ENCODE measurements around the gene PPP1R9A. TPM values are rescaled to one million over a fixed set of nuclear protein-coding genes. Genes with fewer than 3 reads are reported as not detected.

The PPP1R9A gene
- total and polyA plus RNA-seq, 3 experiments from 2014 or later = 0.02 TPM; not detected in 2

DNA sequence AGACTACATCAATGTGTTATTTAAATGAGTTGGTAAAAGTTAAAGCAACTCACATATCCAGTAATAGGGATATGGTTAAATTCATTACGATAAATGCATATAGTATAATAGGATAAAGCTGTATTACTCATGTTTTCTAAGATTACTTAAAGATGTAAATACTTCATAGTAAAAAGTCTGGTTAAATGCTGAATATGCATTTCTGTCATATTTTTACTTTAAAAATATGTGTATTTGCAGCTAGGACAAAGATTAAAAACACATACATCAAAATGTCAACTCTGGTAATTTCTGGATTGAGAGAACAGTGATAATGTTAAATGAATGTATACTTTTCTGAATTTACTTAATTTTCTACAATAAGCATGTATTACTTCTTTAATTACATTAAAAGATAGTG, 15.1 kb downstream of the PPP1R9A start:
- H3K27me3 ChIP-seq (ENCODE audit: insufficient read depth, low read length, poor library complexity, severe bottlenecking) = no peaks in the 10 kb centered on the region
- no peaks in the 10 kb centered on the region for H3K36me3 ChIP-seq (ENCODE audit: insufficient read depth, low read length)
- H3K9me3 Mint-ChIP-seq = peaks cover 0 to 6% (median 0%) of the 10 kb centered on the region in 5 donors
- POLR2A ChIA-PET = no interaction called here
- no peak overlapping the region for H3K27ac ChIP-seq (ENCODE audit: low read depth, low read length)
- no peaks in the 10 kb centered on the region for H3K4me1 ChIP-seq (ENCODE audit: insufficient read depth, low read length)
- H3K9me3 ChIP-seq (ENCODE audit: low read length) = no peaks in the 10 kb centered on the region
- no peak overlapping the region for H3K4me3 Mint-ChIP-seq
- DNase-seq = no peak
- H3K27me3 Mint-ChIP-seq = no peaks in the 10 kb centered on the region
- no peaks in the 10 kb centered on the region for H3K4me1 Mint-ChIP-seq
- H3K4me3 ChIP-seq (ENCODE audit: low read length) = no peak overlapping the region
- CTCF ChIA-PET = no interaction called here
- no peaks in the 10 kb centered on the region for H3K36me3 Mint-ChIP-seq
- H3K27ac Mint-ChIP-seq = no peak overlapping the region

DNA sequence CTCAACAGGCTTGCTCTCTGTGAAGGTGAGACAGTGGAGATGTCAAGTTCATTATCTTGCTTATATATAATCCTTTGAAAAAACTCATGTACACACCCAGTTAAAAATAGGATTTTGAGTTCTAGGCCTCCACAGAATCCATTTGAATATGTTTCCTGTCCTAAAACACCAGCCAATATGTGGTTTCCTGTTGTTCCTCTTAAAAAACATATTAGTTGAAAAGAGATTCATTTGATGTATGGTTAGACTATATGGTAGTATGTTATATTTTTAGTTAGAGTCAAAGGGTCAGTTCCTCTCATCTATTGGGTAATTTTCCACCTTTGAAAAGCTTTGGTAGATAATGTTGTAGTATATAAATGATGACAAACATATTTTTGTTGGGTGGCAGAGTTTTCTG, 16.0 kb downstream of the PPP1R9A start:
- H3K4me1 ChIP-seq (ENCODE audit: insufficient read depth, low read length) = no peaks in the 10 kb centered on the region
- no peaks in the 10 kb centered on the region for H3K36me3 Mint-ChIP-seq
- CTCF ChIA-PET = no interaction called here
- H3K4me3 Mint-ChIP-seq = no peak overlapping the region
- DNase-seq = no peak
- H3K27me3 Mint-ChIP-seq = no peaks in the 10 kb centered on the region
- no peaks in the 10 kb centered on the region for H3K27me3 ChIP-seq (ENCODE audit: insufficient read depth, low read length, poor library complexity, severe bottlenecking)
- no peaks in the 10 kb centered on the region for H3K4me1 Mint-ChIP-seq
- no peaks in the 10 kb centered on the region for H3K9me3 ChIP-seq (ENCODE audit: low read length)
- H3K27ac ChIP-seq (ENCODE audit: low read depth, low read length) = no peak overlapping the region
- no peak overlapping the region for H3K27ac Mint-ChIP-seq
- no peak overlapping the region for H3K4me3 ChIP-seq (ENCODE audit: low read length)
- H3K9me3 Mint-ChIP-seq = peaks cover 0 to 6% (median 0%) of the 10 kb centered on the region in 5 donors
- POLR2A ChIA-PET = no interaction called here
- no peaks in the 10 kb centered on the region for H3K36me3 ChIP-seq (ENCODE audit: insufficient read depth, low read length)

DNA sequence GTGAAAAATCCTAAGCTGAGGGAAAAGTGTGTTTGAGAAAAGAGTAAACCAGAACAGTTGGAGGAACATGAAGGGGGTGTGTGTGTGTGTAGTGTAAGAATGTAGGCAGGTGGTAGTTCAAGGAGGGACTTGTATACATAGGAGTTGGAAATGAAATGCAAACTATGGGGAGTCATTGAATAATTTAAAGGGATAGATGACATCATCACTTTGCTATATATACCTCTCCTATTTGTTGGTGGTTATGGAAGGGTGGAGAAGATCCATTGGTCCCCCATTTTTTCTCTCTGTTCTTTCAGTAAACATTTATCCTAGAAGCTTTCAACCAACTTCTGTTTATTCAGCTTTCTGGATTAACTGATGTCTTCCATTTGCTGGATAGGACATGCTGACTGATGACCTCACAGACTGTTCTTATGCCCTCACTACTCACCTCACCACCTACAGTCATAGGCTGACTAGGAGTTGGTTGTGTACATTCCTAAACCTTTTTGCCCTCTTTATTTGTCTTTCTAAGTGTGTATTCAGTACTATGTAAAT, 20.8 kb downstream of the PPP1R9A start:
- Mint-ChIP-seq H3K27ac (no peak overlapping the region), H3K4me1 (no peaks in the 10 kb centered on the region), H3K4me3 (no peak overlapping the region), H3K9me3 (peaks cover 0 to 6% (median 0%) of the 10 kb centered on the region in 5 donors), H3K27me3 (no peaks in the 10 kb centered on the region), H3K36me3 (no peaks in the 10 kb centered on the region)
- no peaks in the 10 kb centered on the region for H3K36me3 ChIP-seq (ENCODE audit: insufficient read depth, low read length)
- no peaks in the 10 kb centered on the region for H3K4me1 ChIP-seq (ENCODE audit: insufficient read depth, low read length)
- H3K4me3 ChIP-seq (ENCODE audit: low read length) = no peak overlapping the region
- H3K27me3 ChIP-seq (ENCODE audit: insufficient read depth, low read length, poor library complexity, severe bottlenecking) = no peaks in the 10 kb centered on the region
- H3K27ac ChIP-seq (ENCODE audit: low read depth, low read length) = no peak overlapping the region
- no peak for DNase-seq
- CTCF ChIA-PET = no interaction called here
- H3K9me3 ChIP-seq (ENCODE audit: low read length) = no peaks in the 10 kb centered on the region
- POLR2A ChIA-PET = no interaction called here

DNA sequence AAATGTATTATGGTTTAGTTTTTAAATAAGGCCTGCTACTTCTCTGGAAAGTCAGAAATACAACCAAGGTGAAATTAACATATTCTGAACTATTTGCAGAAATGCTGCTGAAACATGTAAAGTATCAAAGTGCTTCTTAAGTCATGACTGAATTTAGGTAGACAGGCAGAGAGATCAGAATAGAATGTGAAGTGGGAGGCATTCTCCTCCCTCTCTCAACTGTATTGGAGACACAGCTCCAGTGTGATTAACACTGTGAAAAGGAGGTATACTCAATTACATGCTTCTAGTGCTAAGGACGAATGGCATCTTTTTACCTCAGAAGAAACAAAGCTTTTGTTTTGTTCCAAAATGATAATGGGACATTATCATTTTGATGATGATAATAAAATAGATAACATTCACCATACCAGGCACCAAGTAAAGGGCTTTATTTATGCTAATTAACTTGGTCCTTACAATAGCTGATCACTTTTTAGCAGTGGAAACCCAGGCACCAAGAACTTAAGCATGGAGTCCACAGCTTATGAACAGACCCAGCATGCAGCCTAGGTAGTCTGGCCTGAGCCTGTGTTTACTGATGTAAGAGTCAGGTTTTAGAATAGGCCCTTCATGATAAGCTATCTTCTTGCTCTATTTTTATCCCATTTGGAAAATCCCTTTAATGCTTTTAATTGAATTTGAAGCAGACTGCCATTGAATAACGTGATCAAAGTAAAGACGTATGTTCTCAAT, 26.0 kb downstream of the PPP1R9A start:
- Mint-ChIP-seq H3K9me3 (peaks cover 0 to 2% (median 0%) of the 10 kb centered on the region in 5 donors), H3K27ac (no peak overlapping the region), H3K4me3 (no peak overlapping the region), H3K36me3 (no peaks in the 10 kb centered on the region), H3K4me1 (no peaks in the 10 kb centered on the region), H3K27me3 (peaks cover 0 to 4% of the 10 kb centered on the region in 2 donors)
- no peaks in the 10 kb centered on the region for H3K27me3 ChIP-seq (ENCODE audit: insufficient read depth, low read length, poor library complexity, severe bottlenecking)
- no peaks in the 10 kb centered on the region for H3K36me3 ChIP-seq (ENCODE audit: insufficient read depth, low read length)
- DNase-seq = no peak
- no peaks in the 10 kb centered on the region for H3K4me1 ChIP-seq (ENCODE audit: insufficient read depth, low read length)
- no peak overlapping the region for H3K27ac ChIP-seq (ENCODE audit: low read depth, low read length)
- no peaks in the 10 kb centered on the region for H3K9me3 ChIP-seq (ENCODE audit: low read length)
- no peak overlapping the region for H3K4me3 ChIP-seq (ENCODE audit: low read length)
- CTCF ChIA-PET = no interaction called here
- POLR2A ChIA-PET = no interaction called here

DNA sequence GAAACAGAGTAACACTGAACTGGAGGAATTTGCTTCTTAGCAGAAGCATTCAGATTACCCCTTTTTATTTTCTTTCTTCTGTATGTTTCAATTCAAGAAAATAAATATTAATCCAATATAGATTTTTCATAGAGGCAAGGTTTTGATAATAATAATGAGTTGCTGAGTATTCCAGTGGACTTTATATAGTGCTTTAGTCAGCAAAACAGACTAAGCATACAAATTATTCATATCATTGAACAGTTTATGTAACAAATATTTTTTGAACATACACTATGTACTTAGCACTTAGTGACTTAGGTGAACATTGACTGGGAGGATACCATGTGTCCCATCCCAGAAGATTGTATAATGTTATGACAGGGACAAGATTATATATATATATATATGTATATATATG, 32.0 kb downstream of the PPP1R9A start:
- Mint-ChIP-seq H3K9me3 (peaks cover 0 to 2% (median 0%) of the 10 kb centered on the region in 5 donors), H3K4me1 (no peaks in the 10 kb centered on the region), H3K36me3 (no peaks in the 10 kb centered on the region), H3K27ac (no peak overlapping the region), H3K27me3 (peaks cover 0 to 4% of the 10 kb centered on the region in 2 donors), H3K4me3 (no peak overlapping the region)
- Histone ChIP-seq H3K4me3 (ENCODE audit: low read length) (no peak overlapping the region), H3K27me3 (ENCODE audit: insufficient read depth, low read length, poor library complexity, severe bottlenecking) (no peaks in the 10 kb centered on the region), H3K4me1 (ENCODE audit: insufficient read depth, low read length) (no peaks in the 10 kb centered on the region), H3K27ac (ENCODE audit: low read depth, low read length) (no peak overlapping the region), H3K36me3 (ENCODE audit: insufficient read depth, low read length) (no peaks in the 10 kb centered on the region), H3K9me3 (ENCODE audit: low read length) (no peaks in the 10 kb centered on the region)
- ChIA-PET POLR2A (no interaction called here), CTCF (no interaction called here)
- DNase-seq = no peak

DNA sequence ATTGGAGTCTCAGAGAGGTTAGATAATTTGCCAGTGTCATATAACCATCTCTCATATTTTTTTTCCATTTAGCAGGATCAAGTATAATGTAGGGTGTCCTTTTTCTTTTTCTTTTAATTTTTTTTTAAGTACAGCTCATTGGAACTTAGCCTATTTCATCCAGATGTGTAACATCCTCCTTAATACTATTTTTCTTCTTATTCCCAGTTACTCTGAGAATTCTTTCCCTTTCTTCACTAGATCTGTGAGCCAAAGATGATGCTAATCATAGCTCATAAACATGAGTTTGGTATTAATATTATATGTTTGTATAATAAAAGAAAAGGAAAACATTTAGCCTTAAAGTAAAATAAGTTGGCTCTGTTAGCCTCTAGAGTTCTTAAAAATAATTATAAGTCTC, 32.8 kb downstream of the PPP1R9A start:
- H3K4me1 ChIP-seq (ENCODE audit: insufficient read depth, low read length) = no peaks in the 10 kb centered on the region
- Mint-ChIP-seq H3K9me3 (peaks cover 0 to 2% (median 0%) of the 10 kb centered on the region in 5 donors), H3K27me3 (peaks cover 0 to 4% of the 10 kb centered on the region in 2 donors), H3K4me1 (no peaks in the 10 kb centered on the region), H3K36me3 (no peaks in the 10 kb centered on the region), H3K27ac (no peak overlapping the region), H3K4me3 (no peak overlapping the region)
- no peak overlapping the region for H3K4me3 ChIP-seq (ENCODE audit: low read length)
- ChIA-PET CTCF (no interaction called here), POLR2A (no interaction called here)
- H3K9me3 ChIP-seq (ENCODE audit: low read length) = no peaks in the 10 kb centered on the region
- no peaks in the 10 kb centered on the region for H3K27me3 ChIP-seq (ENCODE audit: insufficient read depth, low read length, poor library complexity, severe bottlenecking)
- no peaks in the 10 kb centered on the region for H3K36me3 ChIP-seq (ENCODE audit: insufficient read depth, low read length)
- no peak overlapping the region for H3K27ac ChIP-seq (ENCODE audit: low read depth, low read length)
- no peak for DNase-seq

DNA sequence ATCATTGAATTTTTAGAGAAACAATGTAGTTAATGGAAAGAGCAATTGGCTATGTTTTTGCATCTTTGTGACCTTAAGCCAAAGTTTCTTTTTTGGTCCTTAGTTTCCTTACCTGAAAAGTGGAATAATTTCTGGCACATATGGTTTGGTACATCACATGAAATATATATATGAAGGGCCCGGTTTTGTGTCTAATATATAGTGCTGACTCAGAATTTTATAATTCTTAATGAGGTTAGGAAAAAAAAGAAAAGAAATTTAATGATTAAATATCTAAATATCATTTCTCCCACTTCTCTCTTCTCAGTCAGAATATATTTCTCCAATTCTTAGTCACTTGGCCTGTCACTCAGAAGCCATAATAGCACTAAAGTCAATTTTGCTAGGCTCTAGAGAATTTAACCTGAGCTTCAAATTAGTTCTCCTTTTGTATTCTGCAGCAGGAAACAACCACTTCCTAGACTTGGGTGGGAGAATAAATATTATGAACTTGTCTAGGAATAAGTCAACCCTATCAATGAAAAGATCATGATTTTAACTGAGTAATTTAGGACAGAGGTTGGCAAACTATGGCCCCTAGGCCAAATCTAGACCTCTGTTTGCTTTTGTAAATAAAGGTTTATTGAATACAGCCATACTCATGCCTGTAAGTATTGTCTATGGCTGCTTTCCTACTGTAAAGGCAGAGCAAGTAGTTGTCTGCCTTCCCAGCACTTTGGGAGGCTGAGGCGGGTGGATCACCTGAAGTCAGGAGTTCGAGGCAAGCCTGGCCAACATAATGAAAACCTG, 34.6 kb downstream of the PPP1R9A start:
- ChIA-PET POLR2A (no interaction called here), CTCF (no interaction called here)
- H3K36me3 Mint-ChIP-seq = no peaks in the 10 kb centered on the region
- H3K4me1 ChIP-seq (ENCODE audit: insufficient read depth, low read length) = no peaks in the 10 kb centered on the region
- no peak overlapping the region for H3K27ac ChIP-seq (ENCODE audit: low read depth, low read length)
- H3K9me3 ChIP-seq (ENCODE audit: low read length) = no peaks in the 10 kb centered on the region
- H3K27me3 ChIP-seq (ENCODE audit: insufficient read depth, low read length, poor library complexity, severe bottlenecking) = no peaks in the 10 kb centered on the region
- H3K27me3 Mint-ChIP-seq = peaks cover 0 to 3% of the 10 kb centered on the region in 2 donors
- no peaks in the 10 kb centered on the region for H3K36me3 ChIP-seq (ENCODE audit: insufficient read depth, low read length)
- no peak for DNase-seq
- peaks cover 0 to 2% (median 0%) of the 10 kb centered on the region in 5 donors for H3K9me3 Mint-ChIP-seq
- no peaks in the 10 kb centered on the region for H3K4me1 Mint-ChIP-seq
- no peak overlapping the region for H3K27ac Mint-ChIP-seq
- no peak overlapping the region for H3K4me3 Mint-ChIP-seq
- H3K4me3 ChIP-seq (ENCODE audit: low read length) = no peak overlapping the region

DNA sequence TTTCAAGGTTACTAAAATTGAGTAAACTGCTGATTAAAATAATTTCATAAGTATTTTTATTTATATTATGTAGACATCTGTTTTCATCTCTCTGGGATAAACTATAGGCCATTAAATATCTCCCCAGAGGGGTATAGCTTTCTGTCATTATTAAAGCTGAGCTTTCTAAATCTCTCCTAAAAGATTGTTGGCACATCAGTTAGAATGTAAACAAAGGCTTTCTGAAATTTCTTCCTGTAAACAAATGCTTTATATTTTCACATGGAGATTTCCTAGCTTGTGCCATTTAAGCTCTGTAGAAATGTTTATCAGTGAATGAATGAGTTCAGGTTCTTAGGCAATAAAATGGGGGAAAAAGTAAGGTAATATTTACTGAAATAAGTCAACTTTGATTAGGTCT, 35.7 kb downstream of the PPP1R9A start:
- no peak for DNase-seq
- H3K4me3 ChIP-seq (ENCODE audit: low read length) = no peak overlapping the region
- H3K4me1 ChIP-seq (ENCODE audit: insufficient read depth, low read length) = no peaks in the 10 kb centered on the region
- no peaks in the 10 kb centered on the region for H3K27me3 ChIP-seq (ENCODE audit: insufficient read depth, low read length, poor library complexity, severe bottlenecking)
- H3K27me3 Mint-ChIP-seq = no peaks in the 10 kb centered on the region
- H3K36me3 Mint-ChIP-seq = no peaks in the 10 kb centered on the region
- H3K36me3 ChIP-seq (ENCODE audit: insufficient read depth, low read length) = no peaks in the 10 kb centered on the region
- CTCF ChIA-PET = no interaction called here
- no peaks in the 10 kb centered on the region for H3K4me1 Mint-ChIP-seq
- no peak overlapping the region for H3K27ac ChIP-seq (ENCODE audit: low read depth, low read length)
- POLR2A ChIA-PET = no interaction called here
- no peaks in the 10 kb centered on the region for H3K9me3 ChIP-seq (ENCODE audit: low read length)
- H3K9me3 Mint-ChIP-seq = peaks cover 0 to 2% (median 0%) of the 10 kb centered on the region in 5 donors
- no peak overlapping the region for H3K27ac Mint-ChIP-seq
- H3K4me3 Mint-ChIP-seq = no peak overlapping the region
